Brain microvascular endothelial cell (primary cell): ENCODE measurements around the gene NXPH4.

Source experiments
- DNase-seq: peaks from one replicate; pipeline ENCODE4 v3.0.0-alpha.2; 2020
- H3K27ac ChIP-seq: fragments of 250-450 bp; sonication (Bioruptor Pico); 2 replicates; pipeline ENCODE4 v1.5.1; 2020; ENCODE audit warnings: mild to moderate bottlenecking, moderate library complexity
- H3K27me3 ChIP-seq: fragments of 250-450 bp; sonication (Bioruptor Pico); replicated peaks from 2 replicates; pipeline ENCODE4 v1.5.1; 2020; ENCODE audit warnings: mild to moderate bottlenecking
- H3K36me3 ChIP-seq: fragments of 250-450 bp; sonication (Bioruptor Pico); replicated peaks from 2 replicates; pipeline ENCODE4 v1.5.1; 2020; ENCODE audit warnings: mild to moderate bottlenecking
- H3K4me3 ChIP-seq: 2 replicates; pipeline ENCODE4 v1.5.1; 2011; ENCODE audit warnings: low read depth, mild to moderate bottlenecking, control low read depth, low read length, moderate library complexity
- in situ Hi-C: cut with HindIII; loops from 2 replicates; pipeline ENCODE4 v1.10.0; 2017; ENCODE audit warnings: low sequenced_read_pairs, low pct_ligation_motif_present
- TF ChIP-seq, protein P1 (sequence below): IDR thresholded peaks from 2 replicates; pipeline ENCODE4 v1.5.1; 2011; ENCODE audit warnings: low read depth, mild to moderate bottlenecking, moderate library complexity, low read length, control low read depth, inconsistent platforms; ENCODE audit errors: missing control alignments

Gene NXPH4

GRCh38 chr12:57201219-57201618 lies 15.4 kb upstream of the NXPH4 start:
- Histone ChIP-seq H3K27me3 (no peaks in the 10 kb centered on the region), H3K36me3 (peaks cover 91% of the 10 kb centered on the region), H3K27ac (no peak overlapping the region), H3K4me3 (no peak overlapping the region)
- no peak for DNase-seq
- in situ Hi-C loops: no loop called here
- TF ChIP-seq, protein P1, sequence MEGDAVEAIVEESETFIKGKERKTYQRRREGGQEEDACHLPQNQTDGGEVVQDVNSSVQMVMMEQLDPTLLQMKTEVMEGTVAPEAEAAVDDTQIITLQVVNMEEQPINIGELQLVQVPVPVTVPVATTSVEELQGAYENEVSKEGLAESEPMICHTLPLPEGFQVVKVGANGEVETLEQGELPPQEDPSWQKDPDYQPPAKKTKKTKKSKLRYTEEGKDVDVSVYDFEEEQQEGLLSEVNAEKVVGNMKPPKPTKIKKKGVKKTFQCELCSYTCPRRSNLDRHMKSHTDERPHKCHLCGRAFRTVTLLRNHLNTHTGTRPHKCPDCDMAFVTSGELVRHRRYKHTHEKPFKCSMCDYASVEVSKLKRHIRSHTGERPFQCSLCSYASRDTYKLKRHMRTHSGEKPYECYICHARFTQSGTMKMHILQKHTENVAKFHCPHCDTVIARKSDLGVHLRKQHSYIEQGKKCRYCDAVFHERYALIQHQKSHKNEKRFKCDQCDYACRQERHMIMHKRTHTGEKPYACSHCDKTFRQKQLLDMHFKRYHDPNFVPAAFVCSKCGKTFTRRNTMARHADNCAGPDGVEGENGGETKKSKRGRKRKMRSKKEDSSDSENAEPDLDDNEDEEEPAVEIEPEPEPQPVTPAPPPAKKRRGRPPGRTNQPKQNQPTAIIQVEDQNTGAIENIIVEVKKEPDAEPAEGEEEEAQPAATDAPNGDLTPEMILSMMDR: no peak

GRCh38 chr12:57201631-57202030 lies 15.0 kb upstream of the NXPH4 start:
- no peak for DNase-seq
- Histone ChIP-seq H3K36me3 (peaks cover 94% of the 10 kb centered on the region), H3K27me3 (no peaks in the 10 kb centered on the region), H3K27ac (no peak overlapping the region), H3K4me3 (no peak overlapping the region)
- TF ChIP-seq, protein P1: no peak
- in situ Hi-C loops: no loop called here

DNA sequence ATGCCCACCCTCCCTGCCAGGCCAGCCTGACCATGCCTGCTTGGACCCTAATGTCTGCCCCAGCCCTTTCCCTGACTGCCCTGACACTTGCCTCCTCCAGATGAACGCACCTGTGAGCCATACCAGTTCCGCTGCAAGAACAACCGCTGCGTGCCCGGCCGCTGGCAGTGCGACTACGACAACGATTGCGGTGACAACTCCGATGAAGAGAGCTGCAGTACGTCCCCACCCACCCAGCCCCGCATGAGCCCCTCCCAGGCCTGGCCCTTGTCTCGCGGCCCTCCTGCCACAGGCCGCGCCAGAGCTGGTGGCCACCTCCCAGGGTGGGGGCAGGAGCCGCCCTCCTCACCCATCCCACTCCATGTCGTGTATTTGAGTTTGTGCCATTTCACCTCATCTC lies 14.3 kb upstream of the NXPH4 start:
- Histone ChIP-seq H3K27me3 (no peaks in the 10 kb centered on the region), H3K4me3 (no peak overlapping the region), H3K36me3 (peaks cover 90% of the 10 kb centered on the region), H3K27ac (no peak overlapping the region)
- in situ Hi-C loops: no loop called here
- TF ChIP-seq, protein P1: no peak
- no peak for DNase-seq

GRCh38 chr12:57203201-57203600 lies 13.4 kb upstream of the NXPH4 start:
- in situ Hi-C loops: no loop called here
- peaks cover 89% of the 10 kb centered on the region for H3K36me3 ChIP-seq
- no peak for DNase-seq
- no peak overlapping the region for H3K27ac ChIP-seq
- no peaks in the 10 kb centered on the region for H3K27me3 ChIP-seq
- no peak overlapping the region for H3K4me3 ChIP-seq
- TF ChIP-seq, protein P1: no peak

GRCh38 chr12:57203791-57204190 lies 12.8 kb upstream of the NXPH4 start:
- no peak for DNase-seq
- in situ Hi-C loops: no loop called here
- H3K36me3 ChIP-seq: peaks cover 88% of the 10 kb centered on the region

DNA sequence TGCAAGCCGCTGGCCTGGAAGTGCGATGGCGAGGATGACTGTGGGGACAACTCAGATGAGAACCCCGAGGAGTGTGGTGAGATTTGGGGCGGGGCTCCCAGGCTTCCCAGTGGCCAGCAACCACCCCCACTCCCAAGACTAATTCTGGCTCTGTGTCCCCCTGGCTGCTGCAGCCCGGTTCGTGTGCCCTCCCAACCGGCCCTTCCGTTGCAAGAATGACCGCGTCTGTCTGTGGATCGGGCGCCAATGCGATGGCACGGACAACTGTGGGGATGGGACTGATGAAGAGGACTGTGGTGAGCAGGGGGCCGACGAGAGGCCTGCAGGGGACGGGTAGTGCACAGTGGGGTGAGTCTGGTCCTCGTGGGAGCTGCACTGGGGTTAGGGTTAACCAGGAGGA lies 12.1 kb upstream of the NXPH4 start:
- Histone ChIP-seq H3K36me3 (peaks cover 88% of the 10 kb centered on the region), H3K27ac (no peak overlapping the region), H3K4me3 (no peak overlapping the region), H3K27me3 (no peaks in the 10 kb centered on the region)
- no peak for DNase-seq
- TF ChIP-seq, protein P1: no peak
- in situ Hi-C loops: no loop called here

More at GRCh38 chr12:57203791-57204190, 12.8 kb upstream of the NXPH4 start:
- H3K4me3 ChIP-seq: no peak overlapping the region
- no peaks in the 10 kb centered on the region for H3K27me3 ChIP-seq
- H3K27ac ChIP-seq: no peak overlapping the region
- TF ChIP-seq, protein P1: no peak
